Effector CD4-positive, alpha-beta T cell (primary cell): ENCODE results near the gene ABCB9.
A peak's percentile ranks its signal among the peaks of the same experiment; 100 is the strongest.
"Not testable (repeated sequence)": the region's sequence is repeated elsewhere in the genome, so short reads cannot be mapped to it uniquely, and the experiment has no call there.

Experiments
- DNase-seq: peaks from one replicate; pipeline ENCODE4 v3.0.0-alpha.2; 2020
- total RNA-seq: gene quantifications from one replicate; lab custom pipeline; 2026; lab: John Stamatoyannopoulos, UW

The ABCB9 gene
- total RNA-seq, result 6.8 reads per million, percentile 25 among the genes with 10 or more reads in this experiment

DNA sequence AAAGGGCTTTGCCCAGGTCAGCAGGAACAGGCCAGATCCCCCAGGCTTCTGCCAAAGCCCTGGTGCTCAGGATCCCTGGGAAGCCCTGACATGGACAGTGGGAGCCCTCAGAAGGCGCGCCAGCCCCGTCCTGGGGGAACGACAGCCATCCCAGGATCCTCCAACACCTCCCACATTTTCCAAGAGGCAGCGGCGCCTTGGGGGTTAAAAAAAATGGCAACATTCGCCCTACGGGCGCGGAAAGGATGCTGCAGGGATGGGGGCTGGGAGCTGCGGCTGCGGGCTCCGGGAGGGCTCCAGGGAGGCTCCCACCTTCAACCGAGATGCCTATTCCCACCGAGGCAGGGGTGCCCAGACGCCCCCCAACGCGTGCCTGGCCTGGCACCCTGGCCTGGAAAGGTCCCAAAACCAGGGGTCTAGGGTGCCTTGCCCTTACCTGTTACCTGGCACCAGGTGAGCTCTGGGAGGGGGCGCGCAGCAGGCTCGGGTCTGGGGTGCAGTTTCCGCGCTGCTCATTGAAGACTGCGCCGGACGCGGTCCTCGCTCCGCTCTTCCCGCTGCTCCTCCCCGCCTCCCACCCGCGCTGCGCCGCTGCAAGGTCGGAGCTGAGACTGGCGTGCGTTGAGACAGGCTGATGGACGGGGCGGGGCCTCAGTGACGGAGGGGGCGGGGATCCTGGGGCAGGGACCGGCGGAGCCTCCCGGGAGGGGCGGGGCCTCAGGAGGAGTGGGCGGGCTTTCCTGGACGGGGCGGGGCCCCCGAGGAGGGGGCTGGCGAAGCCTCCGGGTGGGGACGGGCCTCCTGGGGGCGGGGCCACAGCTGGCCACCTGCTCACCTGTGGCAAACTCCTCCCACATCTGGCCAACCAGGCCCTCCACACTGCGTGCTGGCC is at the start of gene ABCB9:
Gene ABCB9 (minus strand): TSS at position 613 of the 892 bp plus-strand sequence. CDS start 6,228 bp downstream, outside the sequence.
- peak; percentile 90 for DNase-seq

DNA sequence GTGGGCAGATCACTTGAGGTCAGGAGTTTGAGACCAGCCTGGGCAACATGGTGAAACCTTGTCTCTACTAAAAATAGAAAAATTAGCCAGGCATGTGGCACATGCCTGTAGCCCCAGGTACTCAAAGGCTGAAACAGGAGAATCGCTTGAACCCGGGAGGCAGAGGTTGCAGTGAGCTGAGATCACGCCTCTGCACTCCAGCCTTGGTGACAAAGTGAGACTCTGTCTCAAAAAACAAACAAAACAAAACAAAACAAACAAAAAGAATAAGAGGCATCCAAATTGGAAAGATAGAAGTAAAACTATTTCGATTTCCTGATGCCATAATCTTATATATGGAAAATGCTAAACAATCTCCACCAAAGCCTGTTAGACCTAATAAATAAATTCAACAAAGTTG is 48.2 kb upstream of the ABCB9 start:
- DNase-seq, result not testable (repeated sequence)

DNA sequence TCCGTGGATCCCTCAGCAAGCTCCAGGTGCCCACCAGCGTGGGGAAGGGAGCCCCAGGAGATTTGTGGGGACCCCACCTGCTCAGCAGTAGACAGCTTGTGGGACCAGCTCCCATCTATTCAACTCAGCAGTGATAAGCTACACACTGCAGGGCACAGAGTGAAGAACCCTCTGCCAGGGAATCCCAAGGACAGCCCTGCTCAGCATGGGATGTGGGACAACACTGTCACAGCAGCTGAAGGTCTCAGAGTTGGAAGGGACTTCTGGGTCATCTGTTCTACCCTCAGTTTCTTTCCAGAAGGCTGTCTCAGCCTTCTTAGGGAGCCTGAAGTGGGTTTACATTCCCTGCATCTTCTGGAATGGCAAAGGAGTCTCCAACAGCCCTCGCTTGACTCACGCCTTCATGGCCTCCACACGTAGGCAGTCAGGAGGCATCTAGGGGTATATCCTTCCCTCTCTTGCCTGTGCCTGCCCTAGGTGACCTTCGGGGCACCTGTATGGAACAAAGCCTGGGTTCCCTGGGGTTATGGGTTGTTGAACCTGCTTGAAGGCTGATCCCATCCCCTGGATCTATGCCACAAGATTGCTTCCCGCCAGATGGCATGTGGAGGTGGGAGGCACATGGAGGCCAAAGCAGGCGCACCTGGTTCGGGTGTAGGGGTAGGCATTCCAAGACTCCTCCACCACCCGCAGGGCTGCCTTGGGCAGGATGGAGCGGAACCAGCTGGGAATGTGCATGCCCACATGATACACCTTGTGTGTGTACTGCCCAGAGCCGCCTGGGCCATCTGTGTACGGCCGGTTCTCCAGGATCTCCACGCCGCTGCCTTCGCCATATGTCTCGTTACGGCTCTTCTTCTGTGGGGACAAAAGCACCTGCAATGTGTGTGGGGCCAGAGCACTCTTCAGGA is 47.2 kb upstream of the ABCB9 start:
- DNase-seq, result no peak

DNA sequence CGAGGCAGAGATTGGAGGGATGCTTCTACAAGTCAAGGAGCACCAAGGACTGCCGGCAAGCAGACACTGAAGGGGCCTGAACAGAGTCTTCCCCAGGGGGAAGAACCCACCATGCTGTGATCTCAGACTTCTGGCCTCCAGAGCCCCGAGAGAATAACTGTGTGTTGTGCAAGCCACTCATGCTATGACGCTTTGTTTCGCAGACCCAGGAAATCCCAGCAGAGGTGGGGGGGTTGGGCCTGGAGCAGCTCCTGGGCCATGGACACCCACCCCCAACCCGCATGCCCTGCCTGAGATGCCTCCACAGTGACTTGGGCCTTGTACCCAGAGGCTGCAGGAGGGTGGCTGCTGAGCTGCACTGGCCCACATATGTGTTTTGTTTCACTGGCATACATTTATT is 45.4 kb upstream of the ABCB9 start:
- DNase-seq, result no peak

DNA sequence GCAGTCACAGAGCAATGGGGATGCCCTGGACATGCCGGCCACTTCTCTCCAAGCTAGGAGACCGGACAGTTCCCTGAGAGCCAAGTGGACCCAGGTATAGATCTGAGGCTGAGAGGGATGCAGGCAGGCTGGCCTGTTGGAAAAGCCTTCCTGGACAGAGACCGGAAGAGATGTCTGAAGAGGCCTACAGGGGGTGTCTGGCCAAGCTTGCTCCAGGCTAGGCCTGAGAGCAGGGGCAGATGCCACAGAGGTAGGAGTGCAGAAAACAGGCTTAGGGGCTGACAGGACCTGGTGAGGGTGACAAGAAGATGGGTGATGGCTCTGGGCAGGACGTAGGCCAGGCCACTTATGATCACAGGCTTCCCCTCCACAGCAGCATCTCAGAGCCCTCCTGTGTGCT is 44.4 kb upstream of the ABCB9 start:
- DNase-seq, result no peak

DNA sequence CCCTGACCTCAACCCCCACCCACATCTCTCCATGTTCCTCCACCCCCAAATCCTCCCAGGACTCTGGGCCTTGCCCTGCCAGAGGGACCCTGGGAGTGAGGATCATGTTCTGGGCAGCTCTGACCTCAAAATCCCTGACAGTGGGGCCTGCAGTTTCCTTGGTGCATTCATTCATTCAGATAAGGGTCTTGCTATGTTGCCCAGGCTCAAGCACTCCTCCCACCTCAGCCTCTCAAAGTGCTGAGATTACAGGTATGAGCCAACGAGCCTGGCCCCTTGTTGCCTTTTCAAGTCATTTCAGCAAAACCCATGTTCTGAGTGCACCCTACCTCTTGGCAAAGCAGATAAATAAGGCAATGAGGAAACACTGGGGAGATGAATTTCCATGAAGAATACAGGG is 43.8 kb upstream of the ABCB9 start:
- no peak for DNase-seq

DNA sequence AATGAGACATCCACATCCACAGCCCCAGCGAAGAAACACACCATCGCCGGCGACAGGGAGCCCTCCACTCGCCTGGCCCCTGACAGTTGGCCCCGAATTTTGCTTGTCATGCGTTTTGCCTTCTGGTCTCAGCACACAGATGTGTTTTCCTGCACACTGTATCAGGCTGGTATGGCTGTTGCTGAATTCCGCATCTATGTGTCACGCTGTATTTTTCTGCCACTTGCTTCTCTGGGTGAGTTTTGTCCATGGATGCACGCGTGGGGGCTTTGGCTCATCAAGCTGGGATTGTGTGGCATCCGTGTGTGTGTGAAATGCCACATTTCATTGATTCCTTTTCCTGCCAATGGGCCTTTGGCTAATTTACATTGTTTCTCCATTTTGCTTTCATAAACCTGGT is 40.7 kb upstream of the ABCB9 start:
- DNase-seq, result no peak

DNA sequence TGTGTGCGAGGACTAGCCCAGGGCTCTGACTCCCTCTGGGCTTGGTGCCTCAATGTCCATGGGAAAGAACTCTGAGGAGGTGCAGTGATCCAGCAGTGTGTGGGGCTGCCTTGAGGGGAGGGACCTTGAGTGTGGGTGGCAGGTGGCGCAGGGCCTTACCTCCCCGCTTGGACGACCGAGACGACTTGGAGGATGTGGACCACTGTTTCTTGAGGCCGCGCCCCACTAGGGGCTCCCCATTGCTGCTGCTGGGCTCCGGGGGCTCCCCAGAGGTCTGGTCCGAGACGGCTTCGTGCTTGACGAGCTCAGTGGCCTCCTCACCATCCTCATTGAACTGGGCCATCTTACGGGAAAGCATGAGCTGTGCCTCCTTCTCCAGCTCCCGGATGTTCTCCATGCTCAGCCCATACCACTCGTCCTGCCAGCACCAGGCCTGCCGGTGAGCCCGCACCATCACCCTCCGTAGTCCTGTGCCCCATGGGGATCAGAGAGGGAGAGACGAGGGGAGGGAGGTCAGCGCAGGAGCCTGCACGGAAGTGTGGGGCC is 38.9 kb upstream of the ABCB9 start:
- no peak for DNase-seq

DNA sequence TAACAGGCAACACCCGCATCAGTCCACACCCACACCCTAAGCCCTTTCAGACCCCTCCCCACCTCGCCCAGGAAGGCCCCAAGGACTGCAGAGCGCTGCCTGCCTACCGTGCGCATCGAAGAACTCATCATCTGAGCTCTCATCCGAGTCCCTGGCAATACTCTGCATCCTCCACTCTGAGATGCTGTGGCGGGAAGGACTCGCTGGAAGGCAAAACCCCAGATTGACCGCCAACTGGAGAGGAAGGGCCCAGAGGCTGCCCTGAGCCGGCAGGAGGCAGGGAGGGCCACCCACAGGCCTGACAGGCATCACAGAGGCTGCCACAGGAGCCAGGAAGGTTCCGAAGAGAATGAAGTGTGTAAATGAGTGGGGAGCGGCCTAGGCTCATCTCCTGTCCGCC is 38.0 kb upstream of the ABCB9 start:
- DNase-seq, result no peak

DNA sequence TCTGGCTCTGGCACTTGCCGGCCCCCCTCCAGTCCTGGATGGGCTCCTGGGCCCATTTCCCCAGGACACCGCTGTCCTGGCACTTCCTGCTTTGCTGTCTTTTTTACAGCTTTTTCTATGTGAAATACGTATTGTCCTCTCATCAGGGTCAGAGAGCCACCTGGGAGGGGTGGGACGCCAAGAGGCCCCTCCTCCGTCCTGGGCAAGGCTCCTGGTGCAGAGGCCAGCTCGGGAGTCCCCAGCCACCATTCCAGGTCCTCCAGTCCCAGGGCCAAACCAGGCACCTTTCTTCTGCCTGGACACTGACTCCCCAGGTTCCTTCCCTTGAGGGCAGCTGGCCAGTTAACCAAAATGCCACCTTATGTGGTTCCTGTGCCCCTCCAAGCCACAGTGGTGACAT is 37.0 kb upstream of the ABCB9 start:
- DNase-seq, result no peak

DNA sequence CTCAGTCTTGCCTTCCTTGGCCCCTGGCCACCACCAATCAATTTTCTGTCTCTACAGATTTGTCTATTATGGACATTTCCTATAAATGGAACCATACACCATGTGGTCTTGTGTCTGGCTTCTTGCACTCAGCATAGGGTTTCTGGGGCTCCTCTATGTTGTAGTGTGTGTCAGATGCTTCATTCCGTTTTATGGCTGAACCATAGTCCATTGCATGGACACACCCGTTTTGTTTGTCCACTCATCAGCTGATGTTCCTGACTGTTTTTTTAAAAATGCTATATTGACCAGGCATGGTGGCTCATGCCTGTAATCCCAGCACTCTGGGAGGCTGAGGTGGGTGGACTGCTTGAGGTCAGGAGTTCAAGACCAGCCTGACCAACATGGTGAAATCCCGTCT is 35.2 kb upstream of the ABCB9 start:
- no peak for DNase-seq

DNA sequence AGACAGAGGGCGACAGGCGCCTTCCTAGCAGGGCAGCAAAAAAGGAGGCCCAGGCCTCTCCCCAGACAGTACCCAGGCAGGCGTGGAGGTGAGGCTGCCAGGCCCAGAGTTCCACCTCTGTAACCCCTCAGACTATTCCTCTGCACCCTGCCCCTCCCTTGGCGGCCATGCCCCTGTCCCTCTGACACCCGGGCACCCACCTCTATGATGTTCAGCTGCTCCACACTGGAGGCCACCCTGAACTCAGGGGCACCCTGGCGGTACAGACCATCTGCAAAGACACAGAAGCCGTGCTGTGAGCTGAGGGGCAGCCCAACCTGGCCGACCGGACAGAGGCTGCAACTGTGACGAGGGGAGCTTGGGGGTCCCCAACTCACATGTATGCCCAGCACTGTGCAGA is 34.3 kb upstream of the ABCB9 start:
- no peak for DNase-seq

DNA sequence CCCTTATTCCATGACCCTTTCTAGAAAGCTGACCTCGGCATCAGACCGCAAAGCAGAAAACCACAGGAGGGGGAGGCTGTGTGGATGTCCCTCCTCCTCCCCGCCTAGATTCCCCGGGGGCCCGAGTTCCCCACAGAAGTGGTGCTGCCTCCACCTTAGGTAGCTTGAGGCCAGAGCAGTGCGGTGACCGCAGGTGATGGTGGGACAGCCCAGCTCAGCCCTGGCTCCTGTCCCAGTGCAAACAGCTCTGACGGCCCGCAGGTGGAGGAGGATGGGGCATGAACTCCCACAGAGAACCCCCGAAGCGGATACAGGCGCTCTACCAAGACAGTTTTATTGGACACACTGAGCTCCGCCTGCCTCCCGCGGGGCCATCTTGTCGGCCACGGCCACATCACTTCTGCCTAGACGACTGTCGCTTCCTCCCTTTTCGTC is 33.7 kb upstream of the ABCB9 start:
- DNase-seq, result no peak

DNA sequence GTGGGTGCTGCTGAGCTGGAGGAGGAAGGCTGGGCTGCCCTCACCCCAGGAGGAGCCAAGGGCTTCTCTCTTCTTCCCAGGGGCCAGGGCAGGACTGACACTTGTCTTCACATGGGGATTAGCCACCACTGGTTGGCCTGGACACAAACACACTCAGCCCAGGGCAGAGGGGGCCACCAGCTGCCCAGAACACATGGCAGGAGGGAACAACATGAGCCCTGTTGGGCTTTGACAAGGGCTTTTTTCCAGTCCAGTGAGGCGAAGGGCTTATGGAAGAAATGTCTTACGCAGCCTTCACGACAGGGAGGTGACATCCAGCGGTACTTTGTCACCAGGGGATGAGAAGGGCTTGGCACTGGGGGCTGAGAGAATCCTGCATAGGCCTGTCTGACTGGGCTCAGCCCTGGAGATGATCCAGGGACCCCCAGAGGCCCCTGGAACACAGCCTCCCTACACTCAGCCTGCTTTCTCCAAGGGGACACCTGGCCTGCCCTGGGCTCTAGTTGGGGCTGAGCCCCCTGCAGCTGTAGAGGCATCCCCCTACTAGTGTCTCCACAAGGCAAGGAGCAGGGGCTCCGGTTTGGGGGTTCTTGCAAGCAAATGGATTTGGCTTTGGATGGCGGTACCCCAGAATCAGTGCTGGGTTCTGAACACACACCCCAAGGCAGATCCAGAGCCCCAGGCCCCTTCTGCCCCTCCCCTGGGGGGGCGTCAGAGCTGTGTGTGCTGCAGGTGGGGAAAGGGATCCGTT is 33.1 kb upstream of the ABCB9 start:
- DNase-seq, result no peak

DNA sequence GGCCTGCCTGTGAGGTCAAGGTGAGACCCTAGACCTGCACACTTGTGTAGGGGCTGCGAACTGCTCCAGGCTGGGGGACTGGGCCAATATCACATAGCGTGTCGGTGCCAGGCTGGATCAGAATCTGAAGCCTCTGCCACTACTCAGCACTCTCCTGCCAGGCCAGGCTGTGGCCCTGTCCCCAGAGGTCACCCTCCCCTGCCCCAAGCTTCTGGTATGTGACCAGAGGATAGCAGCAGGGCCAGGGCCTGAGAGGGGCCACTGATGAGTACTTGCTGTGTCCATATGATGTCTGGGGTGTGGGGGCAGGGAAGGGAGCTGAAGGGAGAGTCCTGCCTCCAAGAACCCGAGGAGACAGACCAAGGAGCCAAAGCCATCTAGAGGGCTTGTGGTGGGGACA is 32.1 kb upstream of the ABCB9 start:
- DNase-seq, result no peak

DNA sequence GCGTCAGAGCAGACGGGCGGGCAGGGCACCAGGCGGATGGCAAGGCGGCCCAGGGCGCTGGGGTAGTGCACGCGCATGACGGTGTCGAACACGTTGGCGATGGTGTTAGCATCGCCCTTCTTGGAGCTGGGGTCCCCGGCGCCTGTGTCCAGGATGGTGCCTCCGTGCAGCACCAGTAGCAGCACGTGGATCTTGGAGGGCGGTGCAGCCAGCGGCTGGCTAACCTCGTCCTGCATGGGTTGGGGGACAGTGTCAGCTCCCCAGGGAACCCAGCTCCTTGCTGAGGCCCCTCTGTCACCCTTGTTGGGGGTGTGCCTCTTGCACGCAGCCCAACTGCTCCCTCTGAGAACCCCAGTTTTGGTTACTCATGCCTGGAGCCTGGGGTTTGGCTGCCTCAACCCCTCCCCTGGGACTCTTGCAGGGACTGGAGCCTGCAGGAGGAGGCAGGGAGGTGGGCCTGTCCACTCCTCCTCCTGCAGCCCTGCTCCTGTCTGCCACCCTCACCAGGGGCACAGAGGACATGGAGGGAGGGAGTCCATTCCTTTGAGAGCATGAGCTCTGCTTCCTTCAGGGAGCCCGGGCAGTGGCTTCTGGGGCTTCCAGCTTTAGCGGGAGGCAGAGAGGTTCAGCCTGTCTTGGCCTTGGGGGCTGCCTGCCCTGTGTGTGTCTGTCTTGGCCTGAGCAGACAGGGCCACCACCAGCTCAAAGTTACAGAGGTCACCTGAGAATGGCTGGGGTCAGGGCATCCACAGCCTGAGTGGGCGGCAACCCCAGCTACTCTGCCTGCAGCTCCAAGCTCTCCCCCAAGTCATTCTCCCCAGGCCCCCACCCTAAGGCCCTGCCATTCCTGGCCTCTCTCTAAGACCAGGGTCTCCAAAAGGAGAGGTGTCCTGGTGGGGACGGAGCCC is 31.3 kb upstream of the ABCB9 start:
- DNase-seq, result no peak

DNA sequence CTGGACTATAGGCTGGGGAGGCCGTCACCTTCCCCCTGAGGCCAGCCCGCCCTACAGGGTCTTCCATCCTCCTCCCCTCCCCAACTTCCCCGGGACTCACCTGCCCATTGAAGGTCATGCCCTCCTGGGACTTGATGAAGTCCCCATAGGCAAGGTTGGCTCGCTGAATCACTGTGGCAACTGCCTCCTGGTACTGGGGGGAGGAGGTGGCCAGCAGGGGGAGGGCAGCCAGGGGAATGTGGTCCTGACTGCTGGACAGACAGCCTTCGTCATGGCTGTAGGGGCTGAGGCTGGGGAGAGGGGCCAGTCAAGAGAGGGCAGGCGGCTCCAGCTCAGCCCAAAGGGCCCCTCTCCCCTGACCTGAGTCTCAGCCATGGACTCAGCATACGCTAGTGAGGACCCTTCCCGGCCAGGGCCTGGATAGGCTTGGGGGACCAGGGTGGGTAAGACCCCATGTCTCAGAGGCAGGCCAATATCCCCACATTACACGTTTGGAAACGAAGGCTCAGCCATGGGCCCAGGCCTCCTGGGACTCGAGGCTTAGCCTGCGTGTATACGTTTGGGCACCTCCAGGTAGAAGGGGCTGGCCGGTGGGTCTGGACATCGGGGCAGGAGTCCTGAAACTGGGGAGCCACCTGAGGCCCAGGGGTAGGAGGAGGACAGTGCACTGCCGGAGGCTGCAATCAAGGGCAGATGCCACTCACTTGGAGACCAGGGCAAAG is 30.5 kb upstream of the ABCB9 start:
- no peak for DNase-seq

DNA sequence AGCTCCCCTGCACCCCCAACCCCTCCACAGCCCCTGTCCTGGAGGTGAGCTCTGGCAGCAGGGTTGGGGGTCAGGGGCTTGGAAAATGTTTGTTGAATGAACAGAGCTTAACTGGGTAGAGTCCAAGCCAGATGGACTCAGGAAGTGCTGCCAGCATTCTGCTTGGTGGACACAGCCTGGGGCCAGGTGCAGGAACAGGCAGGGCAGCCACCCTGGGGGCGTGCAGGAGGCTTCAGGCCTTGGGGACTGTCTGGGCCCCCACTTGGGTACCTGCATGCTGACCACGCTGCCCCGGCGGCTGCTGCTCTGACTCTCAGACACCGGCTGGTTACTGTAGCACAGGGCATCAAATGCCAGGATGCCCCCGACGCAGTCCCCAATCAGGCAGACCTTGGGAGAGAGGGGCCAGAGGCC is 29.9 kb upstream of the ABCB9 start:
- no peak for DNase-seq

DNA sequence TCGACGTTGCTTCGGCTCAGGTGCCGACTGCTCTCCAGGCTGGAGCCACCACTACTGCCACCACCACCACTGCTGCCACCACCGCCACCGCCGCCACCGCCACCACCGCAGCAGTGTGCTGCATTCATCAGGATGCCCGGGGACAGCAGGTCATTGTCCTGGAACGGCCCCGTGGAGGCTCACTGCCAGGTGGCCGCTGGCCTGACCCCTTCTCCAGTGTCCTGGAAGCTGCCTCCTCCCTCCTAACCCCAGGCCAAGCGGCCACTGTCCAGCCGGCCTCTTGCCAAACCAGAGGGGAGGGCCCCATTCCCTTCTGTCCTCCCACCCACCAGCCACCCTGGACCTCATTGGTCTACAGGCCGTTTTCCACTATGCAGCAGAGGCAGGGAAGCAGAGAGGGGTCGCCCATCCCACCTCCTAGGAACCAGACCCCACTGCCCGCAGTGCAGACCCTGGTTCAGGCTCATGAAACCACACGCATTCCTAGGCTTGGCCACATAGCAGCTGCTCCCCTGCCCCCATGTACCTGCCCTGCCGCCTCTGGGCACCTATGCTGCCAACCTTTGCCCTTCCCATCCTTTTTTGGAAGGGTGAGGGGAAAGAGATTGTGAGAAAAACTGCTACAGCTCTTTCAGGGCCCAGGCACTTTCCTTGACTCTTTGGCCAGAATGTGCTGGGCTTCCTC is 29.4 kb upstream of the ABCB9 start:
- DNase-seq, result no peak
